ENCODE data around the gene LFNG.

LFNG gene

DNA sequence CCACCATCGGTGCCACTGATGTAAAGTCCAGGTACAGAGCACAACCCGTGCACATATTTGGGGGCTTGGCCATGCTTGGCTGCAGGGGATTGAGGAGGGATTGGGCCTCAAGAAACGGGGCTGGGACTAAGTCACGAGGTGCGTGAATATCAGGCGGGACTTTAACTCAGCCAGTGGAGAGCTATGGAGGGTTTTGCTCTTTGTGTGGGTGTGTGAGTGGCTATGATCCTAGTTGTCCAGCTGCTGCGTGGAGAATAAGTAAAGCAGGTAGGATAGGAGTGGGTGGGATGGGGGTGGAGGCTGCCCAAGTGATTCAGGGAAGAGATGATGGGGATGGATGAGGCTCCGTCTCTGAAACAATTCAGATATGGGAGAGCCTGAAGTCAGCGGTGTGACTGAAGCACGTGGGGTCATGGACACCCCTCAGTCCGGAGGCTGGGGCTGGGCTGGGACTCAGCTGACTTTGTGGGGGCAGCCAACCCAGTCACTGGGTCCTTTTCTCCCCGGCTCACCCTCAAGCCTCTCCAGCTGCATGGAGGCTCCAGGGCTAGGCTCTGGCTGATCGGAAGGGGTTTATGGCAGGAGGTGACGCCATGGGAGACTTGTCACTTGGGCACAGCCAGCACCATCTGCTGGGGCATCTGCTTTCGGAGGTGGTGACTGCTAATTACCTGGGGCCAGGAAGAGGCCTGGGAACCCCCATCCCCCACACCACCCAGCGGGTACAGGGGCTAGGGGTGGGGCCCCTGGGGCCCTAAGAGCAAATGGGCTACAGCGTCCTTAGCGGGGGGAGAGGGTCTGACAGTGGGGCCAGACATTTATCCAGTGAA is 1.7 kb upstream of the LFNG start:
- DNase-seq (ENCODE audit: low spot score), result no peak

DNA sequence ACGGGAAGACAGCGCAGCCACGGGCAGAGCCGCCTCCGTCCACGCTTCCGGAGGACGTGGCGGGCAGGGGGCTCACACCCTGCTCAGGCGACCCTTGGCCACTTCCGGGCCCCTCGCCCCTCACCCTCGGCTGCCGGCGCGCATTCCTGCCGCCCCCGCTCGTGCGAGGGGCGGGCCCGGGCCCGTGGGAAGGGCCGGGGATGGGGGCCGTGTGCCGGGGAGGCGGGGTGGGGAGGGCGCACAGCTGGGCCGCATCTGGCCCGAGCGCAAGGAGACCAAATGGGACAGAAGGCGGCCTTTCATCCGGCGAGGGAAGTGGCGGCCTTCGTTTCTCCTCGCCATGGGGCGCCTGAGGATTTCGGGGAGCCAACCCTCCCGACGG is 846 bp upstream of the LFNG start:
- no peak for DNase-seq (ENCODE audit: low spot score)

DNA sequence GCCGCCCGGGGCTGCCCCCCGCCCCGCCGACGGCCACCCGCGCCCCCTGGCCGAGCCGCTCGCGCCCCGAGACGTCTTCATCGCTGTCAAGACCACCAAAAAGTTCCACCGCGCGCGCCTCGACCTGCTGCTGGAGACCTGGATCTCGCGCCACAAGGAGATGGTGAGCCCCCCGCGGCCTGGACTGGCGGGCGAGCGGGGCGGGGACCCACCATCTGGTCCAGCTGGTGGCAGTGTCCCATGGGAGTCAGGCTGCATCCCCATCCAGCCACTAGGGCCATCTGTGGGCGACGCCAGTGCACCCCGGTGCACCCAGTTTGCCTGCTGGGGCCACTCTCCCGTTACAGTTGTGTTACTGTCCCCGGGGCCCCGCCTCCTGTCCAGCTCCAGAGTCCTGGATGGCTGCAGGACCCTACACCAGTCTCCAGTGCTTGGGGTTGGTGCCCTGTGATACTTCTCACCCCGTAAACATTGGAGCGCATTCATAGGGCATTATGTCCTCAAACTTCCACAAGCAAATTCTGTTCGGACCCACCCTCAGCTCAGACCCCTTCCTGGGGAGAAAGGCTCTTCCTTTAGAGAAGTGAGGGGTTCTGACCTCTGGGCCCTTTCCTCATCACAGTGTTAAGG is 672 bp downstream of the LFNG start:
- no peak for DNase-seq (ENCODE audit: low spot score)

DNA sequence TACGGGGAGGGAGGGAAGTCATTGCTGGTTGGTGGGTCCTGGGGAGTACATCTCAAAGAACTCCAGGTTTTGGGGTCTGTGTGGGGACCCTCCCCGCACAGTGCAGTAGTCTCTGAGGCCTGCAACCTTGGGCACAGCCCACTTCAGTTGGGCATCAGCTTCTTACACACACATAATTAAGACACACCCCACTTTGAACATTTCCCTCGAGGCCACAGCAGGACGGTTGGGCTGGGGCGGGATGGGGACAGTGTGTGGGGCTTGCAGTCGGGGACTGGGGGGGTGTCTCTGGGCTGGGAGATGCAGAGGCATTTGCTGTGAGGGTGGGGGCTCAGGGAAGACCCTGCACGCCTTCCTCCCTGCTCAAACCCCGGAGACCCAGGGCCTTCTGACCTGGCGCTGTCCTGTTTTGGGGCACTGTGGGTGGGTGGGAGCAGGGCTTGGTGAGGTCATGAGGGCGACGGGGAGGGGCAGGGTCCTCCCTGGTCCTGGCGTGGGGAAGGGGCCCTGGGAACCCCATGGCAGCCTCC is 1.3 kb downstream of the LFNG start:
- DNase-seq (ENCODE audit: low spot score), result no peak

DNA sequence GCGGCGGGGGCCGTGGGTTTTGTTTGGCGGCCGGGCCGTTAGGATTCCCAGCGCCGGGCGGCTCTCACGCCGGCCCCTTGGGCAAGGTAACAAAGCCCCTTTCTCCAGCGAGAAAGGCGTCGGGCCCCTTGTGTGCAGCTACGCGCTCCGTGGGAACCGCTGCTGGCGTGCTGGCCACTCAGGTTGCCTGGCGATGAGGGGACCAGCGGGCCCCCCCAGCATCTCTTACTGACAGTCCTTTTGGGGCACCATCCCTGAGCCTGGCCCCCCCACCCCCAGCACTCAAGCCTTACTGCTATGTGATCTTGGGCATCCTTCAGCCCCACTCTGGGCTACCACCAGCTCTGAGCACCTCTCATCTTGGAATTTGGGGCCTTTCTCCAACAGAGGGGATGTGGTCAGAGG is 1.8 kb downstream of the LFNG start:
- DNase-seq (ENCODE audit: low spot score), result no peak

DNA sequence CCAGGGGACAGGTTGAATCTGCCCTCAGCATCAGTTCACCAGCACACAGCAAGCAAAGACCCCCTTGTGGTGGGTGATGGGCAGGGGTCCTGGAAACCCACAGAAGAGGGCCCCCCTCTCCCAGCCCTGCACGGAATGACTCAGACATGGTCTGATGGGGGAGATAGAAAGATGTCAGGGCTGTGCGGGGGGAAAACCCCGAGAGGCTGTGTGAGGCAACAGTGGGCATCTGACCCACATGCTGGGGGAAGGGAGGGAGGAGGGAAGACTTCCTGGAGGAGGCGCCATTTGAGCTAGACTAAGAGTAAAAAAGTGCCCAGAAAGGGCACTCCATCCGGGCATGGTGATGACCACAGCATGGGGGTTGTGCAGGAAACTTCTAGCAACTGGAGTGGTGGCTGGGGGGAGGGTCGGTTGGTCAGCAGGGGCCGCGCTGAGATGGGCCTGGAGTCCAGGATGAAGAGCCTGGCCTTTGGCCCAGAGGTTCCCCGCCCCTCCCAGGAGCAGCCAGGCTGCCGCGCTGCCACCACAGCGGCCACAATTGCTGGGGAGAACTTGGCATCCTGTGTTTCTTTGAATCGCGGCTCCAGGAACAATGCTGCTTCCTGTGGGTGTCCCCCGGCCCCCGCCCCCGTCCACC is 2.5 kb downstream of the LFNG start:
- DNase-seq (ENCODE audit: low spot score), result peak; percentile 88

DNA sequence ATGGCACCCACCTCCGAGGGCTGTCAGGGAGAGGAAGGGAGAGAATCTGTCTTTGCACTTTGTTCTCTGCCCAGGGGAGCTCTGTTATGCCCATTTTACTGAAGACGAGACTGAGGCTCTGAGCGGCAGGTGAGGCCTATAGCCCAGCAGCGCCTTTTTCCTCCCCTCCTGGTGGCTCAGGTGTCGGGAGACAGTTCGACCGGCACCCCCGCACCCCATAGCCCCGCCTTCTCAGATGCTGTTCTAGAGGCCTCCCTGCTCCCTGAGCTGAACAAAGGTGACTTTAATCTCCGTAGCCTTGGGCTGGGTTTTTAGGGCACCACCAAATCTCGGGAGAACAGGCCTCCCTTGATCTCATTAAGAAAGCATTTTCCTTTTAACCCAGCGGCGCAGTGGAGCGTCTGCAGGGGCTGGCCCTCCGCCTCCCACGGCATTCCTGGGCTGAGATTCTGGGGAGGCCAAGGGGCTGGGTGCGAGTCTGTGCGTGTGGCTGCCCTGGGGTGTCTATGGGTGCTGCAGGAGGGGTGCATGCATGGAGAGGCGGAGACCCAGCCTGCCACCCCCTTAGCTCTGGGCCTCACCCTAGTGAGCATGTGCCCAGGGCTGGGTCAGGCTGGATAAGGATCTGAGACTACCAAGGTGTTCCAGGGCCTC is 3.3 kb downstream of the LFNG start:
- no peak for DNase-seq (ENCODE audit: low spot score)

DNA sequence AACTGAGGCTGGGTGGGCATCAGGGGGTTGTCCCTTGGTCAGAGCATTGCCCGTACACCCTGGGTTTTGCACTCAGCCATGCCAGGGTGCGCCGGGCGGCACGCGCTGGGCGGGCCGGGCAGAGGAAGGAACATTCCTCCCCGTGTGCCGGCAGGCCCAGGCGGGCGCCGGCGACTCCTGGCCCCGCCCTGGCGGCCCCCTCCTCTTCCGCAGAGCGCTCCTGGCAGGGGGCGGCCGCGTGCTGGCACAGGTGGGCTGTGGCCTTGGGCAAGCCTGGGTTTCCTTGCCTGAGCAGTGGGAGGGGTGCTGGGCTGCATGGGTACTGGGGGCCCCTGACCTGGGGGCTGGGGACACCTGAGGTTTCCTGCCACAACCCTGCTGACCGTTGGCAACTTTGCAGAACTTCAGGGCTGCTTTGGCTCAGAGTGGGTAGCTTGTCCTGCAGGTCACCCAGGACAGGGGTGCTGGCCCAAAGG is 3.9 kb downstream of the LFNG start:
- no peak for DNase-seq (ENCODE audit: low spot score)

DNA sequence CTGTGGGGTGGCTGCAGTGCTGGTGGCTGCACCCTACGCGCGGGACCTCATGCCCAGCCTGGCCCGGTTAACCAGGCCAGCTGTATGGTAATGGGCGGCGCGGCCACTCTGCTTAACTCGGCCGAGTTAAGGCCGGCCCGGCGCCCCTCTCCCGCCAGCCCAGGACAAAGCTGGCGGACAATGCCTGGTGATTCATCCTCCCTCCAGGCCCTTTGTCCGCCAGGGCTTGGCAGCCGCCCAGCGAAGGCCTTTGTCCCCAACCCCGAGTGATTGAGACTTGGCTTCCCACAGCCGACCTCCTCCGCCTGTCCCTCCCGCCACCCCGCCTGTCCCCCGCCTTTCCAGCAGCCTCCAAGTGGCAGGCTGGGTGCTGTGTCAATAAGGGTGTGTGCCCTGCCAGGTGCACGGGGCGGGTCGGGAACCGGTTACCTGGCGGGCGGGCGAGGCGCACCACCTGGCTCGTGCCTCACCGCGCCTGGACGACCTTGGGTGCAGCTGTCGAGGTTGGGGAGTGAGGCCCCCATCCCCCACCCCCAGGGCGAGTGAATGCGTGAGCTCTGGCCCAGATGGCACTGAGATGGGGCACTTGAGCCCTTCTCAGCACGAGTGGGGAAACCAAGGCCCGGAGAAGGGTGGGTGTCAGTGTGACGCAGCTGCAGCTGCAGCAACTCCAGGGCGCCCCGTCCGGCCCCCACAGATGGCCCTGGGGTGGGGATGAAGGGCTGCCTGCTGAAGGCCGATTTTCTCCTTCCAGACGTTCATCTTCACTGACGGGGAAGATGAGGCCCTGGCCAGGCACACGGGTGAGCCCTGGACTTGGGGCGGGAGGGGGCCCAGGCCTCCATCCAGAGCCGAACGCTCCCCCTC is 4.6 kb downstream of the LFNG start:
- DNase-seq (ENCODE audit: low spot score), result no peak

DNA sequence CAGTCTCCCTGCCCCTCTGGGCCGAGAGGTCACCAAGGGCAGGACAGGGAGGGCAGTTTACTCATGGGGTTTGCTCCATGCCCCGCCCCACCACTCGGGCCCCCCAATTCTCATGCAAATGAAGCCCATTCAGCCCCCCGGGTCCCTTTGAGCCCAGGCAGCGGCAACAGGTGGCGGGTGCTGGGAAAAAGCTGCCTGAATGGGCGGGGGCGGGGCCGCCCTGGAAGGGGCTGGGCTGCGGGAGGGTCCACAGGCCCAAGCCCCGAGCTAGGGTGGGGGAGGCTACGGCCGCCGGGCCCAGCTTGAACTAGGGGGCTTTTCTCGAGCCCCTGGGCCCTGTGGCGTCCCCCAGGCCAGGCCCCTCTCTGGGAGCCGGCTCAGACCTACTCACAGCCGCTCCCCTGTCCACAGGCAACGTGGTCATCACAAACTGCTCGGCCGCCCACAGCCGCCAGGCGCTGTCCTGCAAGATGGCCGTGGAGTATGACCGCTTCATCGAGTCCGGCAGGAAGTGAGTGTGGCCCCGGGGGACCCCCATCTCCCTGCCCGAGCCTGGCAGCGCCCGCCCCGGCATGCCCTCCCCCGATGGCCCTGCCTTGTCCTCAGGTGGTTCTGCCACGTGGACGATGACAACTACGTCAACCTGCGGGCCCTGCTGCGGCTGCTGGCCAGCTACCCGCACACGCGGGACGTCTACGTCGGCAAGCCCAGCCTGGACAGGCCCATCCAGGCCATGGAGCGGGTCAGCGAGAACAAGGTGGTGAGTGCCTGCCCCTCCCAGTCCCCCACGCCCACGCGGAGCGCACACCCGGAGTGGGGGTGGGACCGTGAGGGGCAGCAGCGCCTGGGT is 5.5 kb downstream of the LFNG start:
- DNase-seq (ENCODE audit: low spot score), result no peak

DNA sequence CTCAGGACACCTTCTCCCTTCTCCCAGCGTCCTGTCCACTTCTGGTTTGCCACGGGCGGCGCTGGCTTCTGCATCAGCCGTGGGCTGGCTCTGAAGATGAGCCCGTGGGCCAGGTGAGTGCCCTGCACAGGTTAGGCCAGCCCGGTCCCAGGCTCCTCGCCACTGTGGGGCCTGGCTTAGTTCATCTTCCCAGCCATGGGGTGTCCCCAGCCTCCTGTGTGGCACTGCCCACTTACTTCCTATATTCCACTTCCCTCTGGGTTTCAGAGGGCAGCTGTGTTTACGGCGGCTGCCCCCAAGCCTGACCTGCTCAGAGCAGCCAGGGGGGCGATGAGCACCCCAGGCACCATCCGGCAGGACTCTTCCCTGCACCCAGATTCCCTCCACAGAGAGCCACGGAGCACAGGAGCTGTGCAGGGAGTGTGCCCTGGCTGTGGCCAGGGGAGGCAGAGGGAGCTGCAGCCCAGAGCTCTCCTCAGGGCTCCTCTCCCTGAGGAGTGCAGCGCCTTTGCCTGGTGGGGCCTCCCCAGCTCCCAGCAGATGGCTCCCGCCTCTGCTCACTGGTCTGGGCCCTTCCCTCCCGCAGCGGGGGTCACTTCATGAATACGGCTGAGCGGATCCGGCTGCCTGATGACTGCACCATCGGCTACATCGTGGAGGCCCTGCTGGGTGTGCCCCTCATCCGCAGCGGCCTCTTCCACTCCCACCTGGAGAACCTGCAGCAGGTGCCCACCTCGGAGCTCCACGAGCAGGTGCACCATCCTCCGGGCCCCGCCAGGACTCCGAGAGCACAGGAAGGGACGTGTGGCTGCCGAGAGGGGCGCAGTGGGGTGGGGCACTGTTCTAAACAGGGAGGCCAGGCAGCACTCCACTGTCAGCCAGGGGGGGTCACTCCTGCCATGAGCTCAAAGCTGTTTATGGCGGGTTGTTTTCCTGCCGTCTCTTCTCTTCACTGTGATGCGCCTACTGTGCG is 6.4 kb downstream of the LFNG start:
- no peak for DNase-seq (ENCODE audit: low spot score)

DNA sequence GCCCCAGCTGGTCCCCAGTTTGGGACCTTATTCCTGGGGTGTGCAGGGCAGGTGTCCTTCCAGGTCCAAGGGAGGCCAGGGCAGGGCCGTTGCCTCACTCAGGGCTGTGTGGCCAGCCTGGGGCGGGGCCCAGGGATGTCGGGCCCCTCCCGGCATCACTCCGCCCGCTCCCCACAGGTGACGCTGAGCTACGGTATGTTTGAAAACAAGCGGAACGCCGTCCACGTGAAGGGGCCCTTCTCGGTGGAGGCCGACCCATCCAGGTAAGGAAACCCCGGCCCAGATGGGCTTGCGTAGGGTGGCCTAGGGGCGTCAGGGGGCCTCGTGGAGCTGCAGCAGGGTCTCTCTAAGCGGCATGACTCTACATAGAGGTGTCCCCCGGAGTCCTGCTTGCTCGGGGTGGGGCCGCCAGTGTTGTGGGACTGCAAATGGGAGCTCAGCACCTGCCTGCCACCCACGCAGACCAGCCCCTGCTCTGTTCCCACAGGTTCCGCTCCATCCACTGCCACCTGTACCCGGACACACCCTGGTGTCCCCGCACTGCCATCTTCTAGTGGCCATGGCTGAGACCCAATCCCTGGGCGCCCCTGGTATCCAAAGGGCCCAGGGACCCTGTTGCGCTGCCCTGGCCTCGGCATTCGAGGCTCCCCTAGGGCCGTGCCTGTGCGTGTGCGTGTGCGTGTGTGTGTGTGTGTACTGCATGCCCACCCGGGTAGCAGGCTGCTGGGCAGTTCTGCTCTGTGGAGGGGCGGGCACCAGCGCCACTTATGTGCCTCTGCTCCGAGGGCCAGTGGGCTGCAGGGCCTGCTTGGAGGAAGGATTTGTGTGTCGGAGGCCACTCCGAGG is 7.3 kb downstream of the LFNG start:
- no peak for DNase-seq (ENCODE audit: low spot score)

DNA sequence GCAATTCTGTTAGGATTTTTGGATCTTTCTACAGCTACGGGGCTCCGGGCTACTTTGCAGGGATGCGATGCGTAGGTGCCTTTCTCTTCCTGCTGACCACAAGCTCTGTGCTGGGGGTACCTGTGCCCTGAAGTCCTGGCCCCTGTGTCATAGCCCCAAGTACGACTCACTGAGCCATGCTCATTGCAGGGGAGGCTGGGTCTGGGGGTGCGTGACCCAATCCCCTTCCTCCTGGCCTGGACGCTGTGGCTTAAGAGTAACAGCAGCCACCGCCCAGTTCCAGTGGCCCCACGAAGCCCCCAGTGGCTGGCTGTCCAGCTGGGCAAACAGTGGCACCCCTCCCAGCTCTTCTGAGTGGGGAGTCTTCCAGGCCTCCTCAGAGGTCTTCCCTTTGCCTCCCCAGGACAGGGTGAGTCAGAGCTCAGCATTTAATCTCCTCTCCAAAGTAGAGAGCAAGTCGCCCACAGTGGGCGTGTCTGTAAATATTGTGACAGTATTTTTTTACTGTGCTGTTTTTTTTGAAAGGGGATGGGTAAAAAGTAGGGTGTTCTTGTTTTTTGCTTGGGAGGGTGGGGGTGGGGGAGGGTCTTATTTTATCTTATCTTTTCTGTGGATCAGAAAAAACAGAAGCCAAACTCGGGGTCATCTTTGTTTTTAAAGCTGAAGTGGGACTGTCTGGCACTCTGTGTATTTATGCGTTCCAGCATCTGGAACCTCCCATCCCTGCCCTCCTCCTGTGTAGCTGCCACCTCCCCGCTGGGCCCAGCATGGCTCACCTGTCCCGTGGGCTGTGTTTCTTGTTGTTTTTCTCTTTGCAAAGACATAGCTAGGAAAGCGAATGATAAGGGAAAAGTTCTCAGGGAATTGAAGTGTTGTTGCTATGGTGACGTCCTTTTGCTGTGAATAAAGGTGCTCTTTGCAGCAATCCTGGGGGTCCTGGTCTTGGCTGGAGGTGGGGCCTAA is 8.2 kb downstream of the LFNG start:
- DNase-seq (ENCODE audit: low spot score), result peak; percentile 73

DNA sequence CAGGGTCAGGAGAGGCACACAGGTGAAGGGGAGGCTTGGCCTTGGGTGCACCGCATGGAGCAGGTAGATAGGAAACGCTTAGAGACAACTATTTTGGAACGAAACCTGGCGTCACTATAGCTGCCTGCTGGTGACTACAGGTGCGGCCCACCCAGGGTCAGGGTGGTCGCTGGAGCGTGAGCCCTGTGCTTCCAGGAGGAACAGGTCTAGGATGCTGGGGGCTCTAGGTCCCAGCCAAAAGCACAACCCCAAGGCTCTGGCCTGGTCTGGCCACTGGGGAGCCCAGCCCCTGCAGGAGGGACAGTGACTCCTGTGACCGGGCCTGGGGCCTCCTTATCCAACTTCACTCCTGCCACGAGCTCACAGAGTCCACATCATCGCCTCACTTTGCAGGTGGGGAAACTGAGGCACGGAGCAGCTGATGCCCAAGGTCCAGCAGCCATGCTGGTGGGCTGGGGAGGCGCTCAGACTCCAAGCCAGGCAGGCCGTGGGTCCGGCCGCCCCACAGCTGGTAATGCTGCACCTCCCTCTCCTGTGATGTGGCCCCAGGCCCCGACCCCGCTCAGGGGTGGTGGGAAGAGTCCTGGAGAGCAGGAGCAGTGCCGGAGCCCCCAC is 9.0 kb downstream of the LFNG start:
- no peak for DNase-seq (ENCODE audit: low spot score)

DNA sequence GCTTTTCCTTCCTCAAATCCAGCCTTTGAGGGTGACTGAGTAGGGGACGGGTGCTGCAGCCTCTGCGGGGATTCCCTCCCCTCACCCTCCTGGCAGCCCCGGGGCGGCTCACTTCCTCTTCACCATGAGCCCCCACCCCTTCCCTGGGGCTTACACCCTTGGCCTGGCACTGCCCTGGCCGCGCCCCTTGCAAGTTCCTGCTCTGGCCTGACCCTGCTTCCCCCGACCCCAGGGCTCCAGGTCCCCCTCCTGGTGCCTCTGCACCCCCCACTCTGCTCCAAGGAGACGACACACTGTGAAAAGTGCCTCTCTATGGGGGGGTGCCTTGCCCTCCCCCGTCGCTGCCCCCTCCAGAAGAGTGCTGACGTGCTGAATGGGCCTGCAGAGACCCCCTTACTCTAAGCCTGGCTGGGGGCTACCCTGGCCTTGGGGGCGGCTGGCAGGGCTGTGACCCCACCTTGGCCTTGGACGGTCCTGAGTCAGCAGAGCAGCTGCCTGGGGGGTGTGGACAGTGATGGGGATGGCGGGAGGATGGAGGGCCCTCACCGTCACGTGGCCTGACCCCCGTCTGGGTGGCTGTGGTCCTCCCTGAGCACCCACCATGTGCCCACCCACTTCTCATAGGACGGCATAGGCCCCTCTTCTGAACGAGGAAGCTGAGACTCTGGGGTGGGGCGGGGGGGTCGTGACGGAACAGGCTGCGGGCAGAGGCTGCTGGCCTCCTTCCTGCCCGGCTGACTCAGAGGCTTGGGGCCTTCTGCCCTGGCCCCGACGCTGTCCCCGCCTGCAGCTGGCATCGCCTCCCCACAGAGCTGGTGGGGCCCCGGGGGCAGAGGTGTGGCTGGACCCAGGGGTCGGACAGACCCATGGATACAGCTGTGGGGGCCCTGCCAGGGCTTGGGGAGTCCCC is 9.8 kb downstream of the LFNG start:
- DNase-seq (ENCODE audit: low spot score), result peak; percentile 64

Data from CD4-positive, alpha-beta T cell treated with Interleukin-15 for 4 hours (primary cell).